BLaER1 treated with 17β-estradiol and CSF1 and Interleukin-3, amounts not matched to agents 10 nM and 100 nM (cell line): ENCODE measurements around the gene C1orf146.
"Not testable (repeated sequence)": the region's sequence is repeated elsewhere in the genome, so short reads cannot be mapped to it uniquely, and the experiment has no call there.

Experiments
- H3K27ac ChIP-seq, 11 experiments: shearing (Covaris generic); formaldehyde crosslinking; 2 replicates each; pipeline ENCODE4 v1.8.1; 2022
- H3K27me3 ChIP-seq, 11 experiments: shearing (Covaris generic); formaldehyde crosslinking; 2 replicates each; pipeline ENCODE4 v1.8.1; 2022
- H3K36me3 ChIP-seq, 11 experiments: shearing (Covaris generic); formaldehyde crosslinking; 2 replicates each; pipeline ENCODE4 v1.8.1; 2022
- H3K4me1 ChIP-seq, 10 experiments: shearing (Covaris generic); formaldehyde crosslinking; 2 replicates each; pipeline ENCODE4 v1.8.1; 2022
- H3K4me2 ChIP-seq, 11 experiments: shearing (Covaris generic); formaldehyde crosslinking; 2 replicates each; pipeline ENCODE4 v1.8.1; 2022
- H3K4me3 ChIP-seq, 10 experiments: shearing (Covaris generic); formaldehyde crosslinking; 2 replicates each; pipeline ENCODE4 v1.8.1; 2022
- H3K9ac ChIP-seq, 11 experiments: shearing (Covaris generic); formaldehyde crosslinking; 2 replicates each; pipeline ENCODE4 v1.8.1; 2022
- H3K9me3 ChIP-seq, 11 experiments: shearing (Covaris generic); formaldehyde crosslinking; replicated peaks in 1 of 11; 2 replicates each; pipeline ENCODE4 v1.8.1; 2022
- H4K20me1 ChIP-seq, 11 experiments: shearing (Covaris generic); formaldehyde crosslinking; 2 replicates each; pipeline ENCODE4 v1.8.1; 2022
- Cebpa-rat ChIP-seq, 11 experiments: shearing (Covaris generic); IDR thresholded peaks; 2 replicates each; pipeline ENCODE4 v1.8.1; 2022

C1orf146 gene

DNA sequence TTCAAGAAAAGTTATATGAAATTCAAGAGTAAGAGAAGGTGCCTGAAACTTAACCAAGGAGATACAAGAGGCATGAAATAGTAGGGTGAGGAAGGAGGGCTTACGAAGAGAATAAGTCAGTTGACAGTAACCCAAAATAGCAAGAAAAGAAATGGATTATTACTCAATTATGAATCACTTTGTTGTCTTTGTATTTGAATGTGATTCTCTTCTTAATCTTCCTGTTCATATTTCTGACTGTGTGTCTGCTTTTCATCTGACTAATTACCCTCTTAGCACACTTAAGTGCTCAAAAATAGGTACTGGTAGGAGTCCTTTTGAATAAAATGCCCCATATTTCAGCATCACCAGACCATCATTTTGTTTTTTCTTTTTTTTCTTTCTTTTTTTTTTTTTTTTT, 41.6 kb downstream of the C1orf146 start:
- Histone ChIP-seq H3K4me3 (no peak overlapping the region), H3K4me2 (no peak overlapping the region), H3K9me3 (peaks cover 15 to 26% (median 20%) of the 10 kb centered on the region in 11 experiments), H3K27ac (no peak overlapping the region), H3K4me1 (peaks cover 0 to 4% (median 0%) of the 10 kb centered on the region in 10 experiments; a peak in 1 of 20 replicates), H3K36me3 (peaks cover 67 to 88% (median 77%) of the 10 kb centered on the region in 11 experiments), H3K27me3 (no peaks in the 10 kb centered on the region), H4K20me1 (no peaks in the 10 kb centered on the region), H3K9ac (no peak overlapping the region)
- TF ChIP-seq Cebpa-rat (IDR thresholded peaks at IDR 0.05): no peak

DNA sequence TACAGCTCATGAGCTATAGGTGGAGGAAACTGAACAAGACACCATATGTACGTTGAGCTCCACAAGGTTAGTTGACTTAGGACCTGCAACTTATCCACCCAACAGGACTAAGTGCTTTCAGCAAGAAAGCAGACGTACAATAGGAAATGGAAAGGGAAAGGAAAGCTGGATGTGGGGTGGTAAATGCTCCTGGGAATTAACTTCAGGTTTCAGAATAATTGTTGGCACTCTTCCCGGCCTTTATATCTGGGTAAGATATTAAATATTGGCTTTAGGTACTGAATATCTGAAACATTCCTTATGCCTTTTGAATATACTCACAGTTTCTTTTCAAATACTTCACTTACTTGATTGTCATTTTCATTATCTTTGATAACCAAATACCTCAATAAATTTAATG, 44.8 kb downstream of the C1orf146 start:
- H3K27me3 ChIP-seq: no peaks in the 10 kb centered on the region
- no peaks in the 10 kb centered on the region for H4K20me1 ChIP-seq
- H3K9ac ChIP-seq: no peak overlapping the region
- H3K9me3 ChIP-seq: peaks cover 0 to 4% (median 0%) of the 10 kb centered on the region in 11 experiments; a peak in 2 of 22 replicates
- no peak overlapping the region for H3K4me3 ChIP-seq
- peaks cover 0 to 4% (median 0%) of the 10 kb centered on the region in 10 experiments; a peak in 1 of 20 replicates for H3K4me1 ChIP-seq
- no peak overlapping the region for H3K4me2 ChIP-seq
- no peak overlapping the region for H3K27ac ChIP-seq
- TF ChIP-seq Cebpa-rat (IDR thresholded peaks at IDR 0.05): no peak
- peaks cover 68 to 92% (median 80%) of the 10 kb centered on the region in 11 experiments for H3K36me3 ChIP-seq

DNA sequence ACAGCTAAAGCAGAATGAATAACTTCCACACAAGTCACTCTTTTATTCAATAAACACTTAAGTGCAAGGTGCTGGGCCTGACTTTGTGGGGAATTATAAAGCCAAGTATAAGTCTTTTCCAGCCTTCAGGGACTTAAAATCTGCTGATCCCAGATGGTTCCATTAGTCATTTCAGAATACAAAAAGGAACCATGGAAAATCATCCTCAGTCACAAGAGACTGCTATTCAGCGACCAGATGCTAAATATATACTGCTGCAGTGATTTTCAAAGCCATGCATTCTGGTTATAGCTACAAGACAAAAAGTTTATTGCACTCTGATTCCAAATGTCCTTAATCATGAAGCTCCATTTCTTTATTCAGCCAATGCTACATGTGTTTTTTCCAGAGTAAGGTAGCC, 55.3 kb downstream of the C1orf146 start:
- TF ChIP-seq Cebpa-rat (IDR thresholded peaks at IDR 0.05): no peak
- no peaks in the 10 kb centered on the region for H3K27me3 ChIP-seq
- H4K20me1 ChIP-seq: peaks cover 0 to 8% (median 0%) of the 10 kb centered on the region in 11 experiments; a peak in 3 of 22 replicates
- H3K4me2 ChIP-seq: peak overlapping the region; percentile 45 to 88 (median 70); a peak in 21 of 22 replicates
- peaks cover 34 to 52% (median 45%) of the 10 kb centered on the region in 10 experiments for H3K4me1 ChIP-seq
- H3K9ac ChIP-seq: peak overlapping the region in 1 of 11 experiments; percentile 28; a peak in 2 of 22 replicates
- H3K27ac ChIP-seq: peak overlapping the region in 8 of 11 experiments; percentile 11 to 71 (median 48); a peak in 11 of 22 replicates
- H3K4me3 ChIP-seq: peak overlapping the region in 3 of 10 experiments; percentile 4 to 40 (median 34); a peak in 2 of 20 replicates
- peaks cover 54 to 75% (median 63%) of the 10 kb centered on the region in 11 experiments for H3K36me3 ChIP-seq
- H3K9me3 ChIP-seq: peaks cover 0 to 14% (median 9%) of the 10 kb centered on the region in 11 experiments; a peak in 15 of 22 replicates

DNA sequence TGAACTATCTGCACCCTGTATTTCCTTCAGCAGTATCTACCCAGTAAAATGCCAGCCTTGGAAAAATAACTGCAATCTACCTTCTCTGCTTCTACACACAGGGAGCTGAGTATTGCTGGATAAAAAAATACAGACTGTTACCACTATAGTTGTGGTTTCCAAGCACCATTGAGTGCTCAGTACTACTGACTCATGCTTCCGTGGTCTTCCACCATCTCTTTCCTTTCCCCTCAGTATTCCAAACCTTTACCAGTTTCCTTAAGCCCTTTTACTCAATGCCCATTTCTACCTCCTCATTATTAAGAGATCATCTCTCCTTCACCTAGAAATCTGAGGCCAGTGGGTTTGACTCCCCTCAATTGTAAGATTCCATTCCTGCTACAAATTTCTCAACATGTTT, 57.2 kb downstream of the C1orf146 start:
- Histone ChIP-seq H3K9me3 (peaks cover 7 to 21% (median 17%) of the 10 kb centered on the region in 11 experiments; a peak in 20 of 22 replicates), H3K27ac (peak overlapping the region in 1 of 11 experiments; percentile 66; a peak in 1 of 22 replicates), H3K36me3 (peaks cover 56 to 75% (median 65%) of the 10 kb centered on the region in 11 experiments), H3K4me2 (peak overlapping the region; percentile 19 to 88 (median 70); a peak in 20 of 22 replicates), H3K4me3 (no peak overlapping the region), H4K20me1 (peaks cover 0 to 8% (median 0%) of the 10 kb centered on the region in 11 experiments; a peak in 3 of 22 replicates), H3K9ac (no peak overlapping the region), H3K4me1 (peaks cover 34 to 52% (median 45%) of the 10 kb centered on the region in 10 experiments), H3K27me3 (no peaks in the 10 kb centered on the region)
- no peak for TF ChIP-seq Cebpa-rat (IDR thresholded peaks at IDR 0.05)

DNA sequence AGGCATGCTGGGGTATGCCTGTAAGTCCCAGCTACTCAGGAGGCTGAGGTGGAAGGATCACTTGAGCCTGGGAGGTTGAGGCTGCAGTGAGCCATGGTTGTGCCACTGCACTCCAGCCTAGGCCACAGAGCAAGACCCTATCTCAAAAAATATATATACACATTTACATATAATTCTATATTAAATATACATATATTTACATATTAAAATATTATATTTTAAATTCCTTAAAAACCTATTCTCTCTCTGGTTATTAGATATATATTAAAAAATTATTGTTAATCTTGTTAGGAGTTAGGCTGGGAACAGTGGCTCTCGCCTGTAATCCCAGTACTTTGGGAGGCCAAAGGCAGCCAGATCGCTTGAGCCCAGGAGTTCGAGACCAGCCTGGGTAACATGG, 58.4 kb downstream of the C1orf146 start:
- no peak for TF ChIP-seq Cebpa-rat (IDR thresholded peaks at IDR 0.05)
- H3K4me2 ChIP-seq: 0 out of 22 replicates have a peak overlapping the region, but pooled peaks of 1 of the 11 experiments have one; percentile 79
- H3K4me3 ChIP-seq: no peak overlapping the region
- peaks cover 58 to 76% (median 65%) of the 10 kb centered on the region in 11 experiments for H3K36me3 ChIP-seq
- H3K27me3 ChIP-seq: no peaks in the 10 kb centered on the region
- H3K4me1 ChIP-seq: peaks cover 34 to 48% (median 43%) of the 10 kb centered on the region in 10 experiments
- H3K9me3 ChIP-seq: peaks cover 15 to 32% (median 20%) of the 10 kb centered on the region in 11 experiments; a peak in 21 of 22 replicates
- H4K20me1 ChIP-seq: peaks cover 0 to 8% (median 0%) of the 10 kb centered on the region in 11 experiments; a peak in 3 of 22 replicates
- no peak overlapping the region for H3K27ac ChIP-seq
- no peak overlapping the region for H3K9ac ChIP-seq

DNA sequence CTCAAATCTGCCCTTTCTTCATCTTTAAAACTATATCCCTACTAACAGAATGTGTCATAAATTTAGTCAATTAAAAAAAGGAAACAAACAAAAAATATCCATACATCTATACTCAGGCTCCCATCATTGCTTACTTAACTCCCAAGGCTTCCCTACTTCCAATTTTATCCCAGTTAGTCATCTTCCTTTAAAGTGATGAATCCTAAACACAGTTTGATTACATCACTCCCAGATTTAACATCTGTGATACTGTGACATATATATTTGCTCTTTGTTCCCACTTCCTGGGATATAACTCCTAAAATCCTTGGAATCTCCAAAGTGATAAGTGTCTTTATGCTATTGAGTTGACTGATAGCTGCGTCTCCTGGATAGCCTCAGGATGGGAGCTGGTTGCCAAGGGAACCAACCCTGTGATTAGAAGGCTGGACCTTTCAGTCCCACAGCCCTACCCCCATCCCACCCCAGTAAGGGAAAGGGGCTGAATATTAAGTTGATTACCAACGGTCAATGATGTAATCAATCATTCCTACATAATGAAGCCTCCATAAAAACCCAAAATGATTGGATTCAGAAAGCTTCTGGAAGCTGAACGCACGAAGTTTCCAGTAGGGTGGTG, 59.5 kb downstream of the C1orf146 start:
- TF ChIP-seq Cebpa-rat (IDR thresholded peaks at IDR 0.05): no peak
- Histone ChIP-seq H3K4me3 (no peak overlapping the region), H3K4me1 (peaks cover 27 to 37% (median 33%) of the 10 kb centered on the region in 10 experiments), H3K9me3 (peaks cover 16 to 37% (median 25%) of the 10 kb centered on the region in 11 experiments; a peak in 21 of 22 replicates), H3K27ac (no peak overlapping the region), H3K9ac (no peak overlapping the region), H4K20me1 (peaks cover 0 to 8% (median 0%) of the 10 kb centered on the region in 11 experiments; a peak in 3 of 22 replicates), H3K27me3 (no peaks in the 10 kb centered on the region), H3K36me3 (peaks cover 53 to 79% (median 65%) of the 10 kb centered on the region in 11 experiments), H3K4me2 (no peak overlapping the region)

DNA sequence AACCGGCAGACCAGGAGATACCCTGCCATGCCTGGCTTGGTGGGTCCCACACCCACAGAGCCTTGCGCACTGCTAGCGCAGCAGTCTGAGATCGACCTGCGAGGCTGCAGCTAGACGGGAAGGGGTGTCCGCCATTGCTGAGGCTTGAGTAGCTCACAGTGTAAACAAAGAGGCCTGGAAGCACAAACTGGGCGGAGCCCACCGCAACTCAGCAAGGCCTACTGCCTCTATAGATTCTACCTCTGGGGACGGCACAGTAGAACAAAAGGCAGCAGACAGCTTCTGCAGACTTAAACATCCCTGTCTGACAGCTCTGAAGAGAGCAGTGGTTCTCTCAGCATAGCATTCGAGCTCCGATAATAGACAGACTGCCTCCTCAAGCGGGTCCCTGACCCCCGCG, 62.1 kb downstream of the C1orf146 start:
- H3K9me3 ChIP-seq: peaks cover 13 to 40% (median 31%) of the 10 kb centered on the region in 11 experiments; a peak in 20 of 22 replicates
- H3K4me3 ChIP-seq, H4K20me1 ChIP-seq, H3K27me3 ChIP-seq, H3K27ac ChIP-seq, H3K4me2 ChIP-seq, H3K9ac ChIP-seq: not testable (repeated sequence)
- peaks cover 53 to 85% (median 71%) of the 10 kb centered on the region in 11 experiments for H3K36me3 ChIP-seq
- peaks cover 7 to 11% (median 7%) of the 10 kb centered on the region in 10 experiments; a peak in 19 of 20 replicates for H3K4me1 ChIP-seq

DNA sequence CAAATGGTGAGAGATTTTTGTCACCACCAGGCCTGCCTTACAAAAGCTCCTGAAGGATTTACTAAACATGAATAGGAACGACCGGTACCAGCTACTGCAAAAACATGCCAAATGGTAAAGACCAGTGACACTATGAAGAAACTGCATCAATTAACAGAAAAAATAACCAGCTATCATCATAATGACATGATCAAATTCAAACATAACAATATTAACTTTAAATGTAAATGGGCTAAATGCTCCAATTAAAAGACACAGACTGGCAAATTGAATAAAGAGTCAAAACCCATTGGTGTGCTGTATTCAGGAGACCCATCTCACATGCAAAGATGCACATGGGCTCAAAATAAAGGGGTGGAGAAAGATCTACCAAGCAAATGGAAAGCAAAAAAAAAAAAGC, 63.7 kb downstream of the C1orf146 start:
- Histone ChIP-seq H3K9me3 (peaks cover 13 to 44% (median 31%) of the 10 kb centered on the region in 11 experiments; a peak in 20 of 22 replicates), H3K36me3 (peaks cover 51 to 88% (median 73%) of the 10 kb centered on the region in 11 experiments)
- H3K4me3 ChIP-seq, H3K4me2 ChIP-seq, H4K20me1 ChIP-seq, H3K4me1 ChIP-seq, H3K27ac ChIP-seq, H3K27me3 ChIP-seq, H3K9ac ChIP-seq: not testable (repeated sequence)

DNA sequence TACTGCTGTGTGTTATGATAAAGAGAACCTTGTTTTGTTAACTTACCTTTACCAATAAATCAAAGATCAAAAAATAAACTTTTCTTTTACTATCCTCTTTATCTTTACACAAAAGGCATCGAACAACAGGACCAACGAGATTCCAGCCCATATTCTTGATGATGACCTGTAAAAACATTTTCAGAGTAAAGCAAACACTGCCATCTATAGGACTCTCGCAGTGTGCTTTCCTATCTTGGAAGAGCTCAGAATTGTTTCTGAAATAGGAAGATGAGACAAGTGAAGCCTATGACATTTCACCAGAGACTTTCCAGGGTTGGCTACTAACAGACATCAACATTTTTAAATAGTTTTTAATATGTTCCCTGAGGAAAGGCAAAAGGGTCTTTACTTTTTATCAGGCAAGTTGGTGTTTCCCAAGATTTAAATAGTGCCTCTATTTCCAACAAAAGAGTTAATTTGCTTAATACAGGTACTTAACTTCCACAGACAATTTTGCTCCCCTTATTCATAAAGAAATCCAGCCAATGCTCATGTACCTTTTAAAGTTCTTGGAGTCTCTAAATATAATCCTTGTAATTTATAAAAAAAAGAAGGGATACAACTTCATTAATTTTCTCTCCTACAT, 73.8 kb downstream of the C1orf146 start:
- TF ChIP-seq Cebpa-rat (IDR thresholded peaks at IDR 0.05): no peak
- H3K9ac ChIP-seq: no peak overlapping the region
- no peak overlapping the region for H3K4me3 ChIP-seq
- H4K20me1 ChIP-seq: peaks cover 0 to 8% (median 0%) of the 10 kb centered on the region in 11 experiments; a peak in 1 of 22 replicates
- H3K36me3 ChIP-seq: peaks cover 31 to 82% (median 68%) of the 10 kb centered on the region in 11 experiments
- H3K27me3 ChIP-seq: no peaks in the 10 kb centered on the region
- peaks cover 0 to 16% (median 3%) of the 10 kb centered on the region in 10 experiments; a peak in 8 of 20 replicates for H3K4me1 ChIP-seq
- H3K4me2 ChIP-seq: no peak overlapping the region
- H3K27ac ChIP-seq: no peak overlapping the region
- no peaks in the 10 kb centered on the region for H3K9me3 ChIP-seq
